MM.1S (cell line): ENCODE results near the gene YPEL1.

ENCODE experiments used
- EZH2 ChIP-seq: fragments of 300-600 bp; sonication (generic); optimal IDR thresholded peaks from 2 replicates; pipeline ENCODE3; 2017; ENCODE audit warnings: low read depth, mild to moderate bottlenecking, antibody characterized with exemption, low read length, mixed read lengths
- TF ChIP-seq, protein P1 (sequence below): fragments of 300-600 bp; sonication (generic); IDR thresholded peaks from 2 replicates; pipeline ENCODE4 v1.5.1; 2016; ENCODE audit warnings: antibody characterized with exemption, low read length, mixed read lengths

GRCh38 chr22:21753374-21754111 is 17.9 kb upstream of the YPEL1 start:
- TF ChIP-seq, protein P1, sequence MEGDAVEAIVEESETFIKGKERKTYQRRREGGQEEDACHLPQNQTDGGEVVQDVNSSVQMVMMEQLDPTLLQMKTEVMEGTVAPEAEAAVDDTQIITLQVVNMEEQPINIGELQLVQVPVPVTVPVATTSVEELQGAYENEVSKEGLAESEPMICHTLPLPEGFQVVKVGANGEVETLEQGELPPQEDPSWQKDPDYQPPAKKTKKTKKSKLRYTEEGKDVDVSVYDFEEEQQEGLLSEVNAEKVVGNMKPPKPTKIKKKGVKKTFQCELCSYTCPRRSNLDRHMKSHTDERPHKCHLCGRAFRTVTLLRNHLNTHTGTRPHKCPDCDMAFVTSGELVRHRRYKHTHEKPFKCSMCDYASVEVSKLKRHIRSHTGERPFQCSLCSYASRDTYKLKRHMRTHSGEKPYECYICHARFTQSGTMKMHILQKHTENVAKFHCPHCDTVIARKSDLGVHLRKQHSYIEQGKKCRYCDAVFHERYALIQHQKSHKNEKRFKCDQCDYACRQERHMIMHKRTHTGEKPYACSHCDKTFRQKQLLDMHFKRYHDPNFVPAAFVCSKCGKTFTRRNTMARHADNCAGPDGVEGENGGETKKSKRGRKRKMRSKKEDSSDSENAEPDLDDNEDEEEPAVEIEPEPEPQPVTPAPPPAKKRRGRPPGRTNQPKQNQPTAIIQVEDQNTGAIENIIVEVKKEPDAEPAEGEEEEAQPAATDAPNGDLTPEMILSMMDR = no peak
- no peak for TF ChIP-seq EZH2
